ENCODE measurements around the gene BCO1.

- TF ChIP-seq POLR2A (IDR thresholded peaks at IDR 0.05), result no peak
- TF ChIP-seq, protein P1, sequence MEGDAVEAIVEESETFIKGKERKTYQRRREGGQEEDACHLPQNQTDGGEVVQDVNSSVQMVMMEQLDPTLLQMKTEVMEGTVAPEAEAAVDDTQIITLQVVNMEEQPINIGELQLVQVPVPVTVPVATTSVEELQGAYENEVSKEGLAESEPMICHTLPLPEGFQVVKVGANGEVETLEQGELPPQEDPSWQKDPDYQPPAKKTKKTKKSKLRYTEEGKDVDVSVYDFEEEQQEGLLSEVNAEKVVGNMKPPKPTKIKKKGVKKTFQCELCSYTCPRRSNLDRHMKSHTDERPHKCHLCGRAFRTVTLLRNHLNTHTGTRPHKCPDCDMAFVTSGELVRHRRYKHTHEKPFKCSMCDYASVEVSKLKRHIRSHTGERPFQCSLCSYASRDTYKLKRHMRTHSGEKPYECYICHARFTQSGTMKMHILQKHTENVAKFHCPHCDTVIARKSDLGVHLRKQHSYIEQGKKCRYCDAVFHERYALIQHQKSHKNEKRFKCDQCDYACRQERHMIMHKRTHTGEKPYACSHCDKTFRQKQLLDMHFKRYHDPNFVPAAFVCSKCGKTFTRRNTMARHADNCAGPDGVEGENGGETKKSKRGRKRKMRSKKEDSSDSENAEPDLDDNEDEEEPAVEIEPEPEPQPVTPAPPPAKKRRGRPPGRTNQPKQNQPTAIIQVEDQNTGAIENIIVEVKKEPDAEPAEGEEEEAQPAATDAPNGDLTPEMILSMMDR (IDR thresholded peaks at IDR 0.05 in 4 of 5, conservative IDR thresholded peaks at IDR 0.05 in 1 of 5), result no peak
Observed at GRCh38 chr16:81264386-81264785, 25.9 kb downstream of the BCO1 start.

Measured in gastrocnemius medialis (tissue), 4 donors.